Measurements from ENCODE around the gene PARD3B. TPM values are rescaled to one million over a fixed set of nuclear protein-coding genes. Genes with fewer than 3 reads are reported as not detected.

The PARD3B gene
- total RNA-seq, 1 experiment from 2014 or later = 10.1 TPM

- Mint-ChIP-seq H3K4me3 (ENCODE audit: low read depth, unreplicated experiment) (no peak overlapping the region), H3K36me3 (ENCODE audit: insufficient read depth, unreplicated experiment) (no peaks in the 10 kb centered on the region), H3K4me1 (ENCODE audit: low read depth, unreplicated experiment) (peaks cover 15% of the 10 kb centered on the region), H3K27me3 (ENCODE audit: unreplicated experiment) (no peaks in the 10 kb centered on the region), H3K9me3 (ENCODE audit: low read depth, unreplicated experiment) (no peaks in the 10 kb centered on the region), H3K27ac (ENCODE audit: unreplicated experiment) (no peak overlapping the region)
- no peak for DNase-seq
- no TSS peak for BruUV-seq (replicated peaks)
- TF ChIP-seq CTCF (IDR thresholded peaks at IDR 0.05; ENCODE audit: unreplicated experiment) = no peak
- intact Hi-C loops (cut with micrococcal nuclease; ENCODE audit: unreplicated experiment) = no loop called here
- CTCF ChIA-PET = interaction anchor here (0.6 kb wide), 1 partner anchor 355 kb away, joined by 3 read pairs; no protein-coding TSS in a partner anchor
These were observed 295.2 kb downstream of the PARD3B start for GRCh38 chr2:204840504-204840903.

- no peak for TF ChIP-seq CTCF (IDR thresholded peaks at IDR 0.05; ENCODE audit: unreplicated experiment)
- no peaks in the 10 kb centered on the region for H3K27me3 Mint-ChIP-seq (ENCODE audit: unreplicated experiment)
- no peak overlapping the region for H3K4me3 Mint-ChIP-seq (ENCODE audit: low read depth, unreplicated experiment)
- no TSS peak for BruUV-seq (replicated peaks)
- DNase-seq = no peak
- peaks cover 15% of the 10 kb centered on the region for H3K4me1 Mint-ChIP-seq (ENCODE audit: low read depth, unreplicated experiment)
- H3K36me3 Mint-ChIP-seq (ENCODE audit: insufficient read depth, unreplicated experiment) = no peaks in the 10 kb centered on the region
- CTCF ChIA-PET = no interaction called here
- intact Hi-C loops (cut with micrococcal nuclease; ENCODE audit: unreplicated experiment) = no loop called here
- no peak overlapping the region for H3K27ac Mint-ChIP-seq (ENCODE audit: unreplicated experiment)
- no peaks in the 10 kb centered on the region for H3K9me3 Mint-ChIP-seq (ENCODE audit: low read depth, unreplicated experiment)
These were observed 296.8 kb downstream of the PARD3B start for GRCh38 chr2:204842068-204842467.

GRCh38 chr2:204842661-204843485, 297.6 kb downstream of the PARD3B start:
- CTCF ChIA-PET = interaction anchor here (1.2 kb wide), 1 partner anchor 10 kb away, joined by 3 read pairs; no protein-coding TSS in a partner anchor
- DNase-seq = no peak
- intact Hi-C loops (cut with micrococcal nuclease; ENCODE audit: unreplicated experiment) = no loop called here
- no peak for TF ChIP-seq CTCF (IDR thresholded peaks at IDR 0.05; ENCODE audit: unreplicated experiment)
- Mint-ChIP-seq H3K9me3 (ENCODE audit: low read depth, unreplicated experiment) (no peaks in the 10 kb centered on the region), H3K27ac (ENCODE audit: unreplicated experiment) (no peak overlapping the region), H3K4me3 (ENCODE audit: low read depth, unreplicated experiment) (no peak overlapping the region), H3K4me1 (ENCODE audit: low read depth, unreplicated experiment) (peaks cover 15% of the 10 kb centered on the region), H3K36me3 (ENCODE audit: insufficient read depth, unreplicated experiment) (no peaks in the 10 kb centered on the region), H3K27me3 (ENCODE audit: unreplicated experiment) (no peaks in the 10 kb centered on the region)
- BruUV-seq (replicated peaks) = no TSS peak

GRCh38 chr2:204846471-204846870, 301.2 kb downstream of the PARD3B start:
- Mint-ChIP-seq H3K36me3 (ENCODE audit: insufficient read depth, unreplicated experiment) (no peaks in the 10 kb centered on the region), H3K9me3 (ENCODE audit: low read depth, unreplicated experiment) (no peaks in the 10 kb centered on the region), H3K4me3 (ENCODE audit: low read depth, unreplicated experiment) (no peak overlapping the region), H3K4me1 (ENCODE audit: low read depth, unreplicated experiment) (peaks cover 15% of the 10 kb centered on the region), H3K27ac (ENCODE audit: unreplicated experiment) (no peak overlapping the region), H3K27me3 (ENCODE audit: unreplicated experiment) (no peaks in the 10 kb centered on the region)
- intact Hi-C loops (cut with micrococcal nuclease; ENCODE audit: unreplicated experiment) = no loop called here
- CTCF ChIA-PET = no interaction called here
- TF ChIP-seq CTCF (IDR thresholded peaks at IDR 0.05; ENCODE audit: unreplicated experiment) = no peak
- DNase-seq = no peak
- no TSS peak for BruUV-seq (replicated peaks)
